NT2/D1 (cell line): ENCODE data around the gene CREB3L1.

ENCODE experiments used
- DNase-seq: peaks from one replicate; pipeline ENCODE4 v3.0.0-alpha.2; 2011; ENCODE audit warnings: low read depth, low spot score
- H3K27me3 ChIP-seq: 2 replicates; pipeline ENCODE4 v1.6.0; 2011; ENCODE audit warnings: mild to moderate bottlenecking; ENCODE audit not compliant: insufficient read length, insufficient read depth
- H3K36me3 ChIP-seq: 2 replicates; pipeline ENCODE4 v1.6.1; 2011; ENCODE audit warnings: mild to moderate bottlenecking, low read length, mixed read lengths; ENCODE audit not compliant: insufficient read depth, insufficient read length
- H3K4me1 ChIP-seq: 2 replicates; pipeline ENCODE4 v1.5.1; 2011; ENCODE audit not compliant: insufficient read depth, insufficient read length
- H3K4me3 ChIP-seq: 2 replicates; pipeline ENCODE4 v1.5.1; 2011; ENCODE audit warnings: low read depth; ENCODE audit not compliant: insufficient read length
- H3K9ac ChIP-seq: 2 replicates; pipeline ENCODE4 v1.6.0; 2011; ENCODE audit warnings: low read depth; ENCODE audit not compliant: insufficient read length
- H3K9me3 ChIP-seq: 2 replicates; pipeline ENCODE4 v1.5.1; 2011; ENCODE audit warnings: mild to moderate bottlenecking, low read length; ENCODE audit not compliant: insufficient read depth
- SUZ12 ChIP-seq: IDR thresholded peaks from 2 replicates; pipeline ENCODE4 v1.6.1; 2011; ENCODE audit not compliant: insufficient read length, insufficient read depth; ENCODE audit errors: extremely low read depth
- YY1 ChIP-seq: IDR thresholded peaks from 2 replicates; pipeline ENCODE4 v1.6.1; 2011; ENCODE audit not compliant: insufficient read length, insufficient read depth
- ZNF274 ChIP-seq: IDR thresholded peaks from 2 replicates; pipeline ENCODE4 v1.6.1; 2011; ENCODE audit warnings: mild to moderate bottlenecking, low read depth, low read length

Gene CREB3L1

GRCh38 chr11:46321757-46322156 lies 44.3 kb downstream of the CREB3L1 start:
- Histone ChIP-seq H3K4me1 (no peaks in the 10 kb centered on the region), H3K4me3 (no peak overlapping the region), H3K36me3 (peaks cover 57% of the 10 kb centered on the region), H3K9ac (no peak overlapping the region), H3K9me3 (no peaks in the 10 kb centered on the region), H3K27me3 (no peaks in the 10 kb centered on the region)
- TF ChIP-seq YY1 (no peak), ZNF274 (no peak), SUZ12 (no peak)
- DNase-seq = no peak

GRCh38 chr11:46322759-46323158 lies 45.3 kb downstream of the CREB3L1 start:
- Histone ChIP-seq H3K27me3 (no peaks in the 10 kb centered on the region), H3K4me3 (no peak overlapping the region), H3K9me3 (no peaks in the 10 kb centered on the region), H3K9ac (no peak overlapping the region), H3K36me3 (peaks cover 47% of the 10 kb centered on the region), H3K4me1 (no peaks in the 10 kb centered on the region)
- DNase-seq = no peak
- TF ChIP-seq SUZ12 (no peak), ZNF274 (no peak), YY1 (no peak)

- no peak for TF ChIP-seq SUZ12
- TF ChIP-seq ZNF274 = no peak
- no peak for TF ChIP-seq YY1
- Histone ChIP-seq H3K27me3 (peaks cover 28% of the 10 kb centered on the region), H3K4me3 (no peak overlapping the region), H3K9ac (no peak overlapping the region), H3K9me3 (no peaks in the 10 kb centered on the region), H3K4me1 (peaks cover 24% of the 10 kb centered on the region), H3K36me3 (peaks cover 6% of the 10 kb centered on the region)
- DNase-seq = no peak
Observed at GRCh38 chr11:46326813-46327416, 49.5 kb downstream of the CREB3L1 start.

GRCh38 chr11:46327829-46328228 lies 50.4 kb downstream of the CREB3L1 start:
- Histone ChIP-seq H3K9ac (no peak overlapping the region), H3K9me3 (no peaks in the 10 kb centered on the region), H3K4me1 (peaks cover 30% of the 10 kb centered on the region), H3K27me3 (peaks cover 37% of the 10 kb centered on the region), H3K36me3 (no peaks in the 10 kb centered on the region), H3K4me3 (no peak overlapping the region)
- DNase-seq = no peak
- TF ChIP-seq SUZ12 (no peak), YY1 (no peak), ZNF274 (no peak)

- DNase-seq = no peak
- Histone ChIP-seq H3K9ac (peak overlapping the region; percentile 7), H3K4me3 (no peak overlapping the region), H3K9me3 (no peaks in the 10 kb centered on the region), H3K36me3 (no peaks in the 10 kb centered on the region), H3K27me3 (peaks cover 57% of the 10 kb centered on the region), H3K4me1 (peaks cover 41% of the 10 kb centered on the region)
- no peak for TF ChIP-seq YY1
- TF ChIP-seq SUZ12 = no peak
- no peak for TF ChIP-seq ZNF274
Observed at GRCh38 chr11:46330154-46330553, 52.7 kb downstream of the CREB3L1 start.

GRCh38 chr11:46330563-46331281 lies 53.3 kb downstream of the CREB3L1 start:
- peaks cover 60% of the 10 kb centered on the region for H3K27me3 ChIP-seq

GRCh38 chr11:46331282-46331984 lies 54.0 kb downstream of the CREB3L1 start:
- DNase-seq = no peak
- Histone ChIP-seq H3K36me3 (no peaks in the 10 kb centered on the region), H3K27me3 (peaks cover 60% of the 10 kb centered on the region), H3K4me1 (peaks cover 53% of the 10 kb centered on the region), H3K9ac (no peak overlapping the region), H3K9me3 (no peaks in the 10 kb centered on the region), H3K4me3 (no peak overlapping the region)
- TF ChIP-seq SUZ12 (no peak), ZNF274 (no peak), YY1 (no peak)

More at GRCh38 chr11:46330563-46331281, 53.3 kb downstream of the CREB3L1 start:
- Histone ChIP-seq H3K36me3 (no peaks in the 10 kb centered on the region), H3K4me3 (no peak overlapping the region), H3K4me1 (peaks cover 47% of the 10 kb centered on the region), H3K9me3 (no peaks in the 10 kb centered on the region), H3K9ac (peak overlapping the region; percentile 7)
- no peak for TF ChIP-seq SUZ12
- DNase-seq = no peak
